GM12878 (cell line): ENCODE measurements around the gene CADM3. TPM values are rescaled to one million over a fixed set of nuclear protein-coding genes. Genes with fewer than 3 reads are reported as not detected.
A peak's percentile ranks its signal among the peaks of the same experiment; 100 is the strongest.

Source experiments
- BRCA1 ChIP-seq: IDR thresholded peaks from 2 replicates; pipeline ENCODE4 v1.6.1; 2011; ENCODE audit warnings: low read depth, low read length, improper control_type of control experiment
- CEBPZ ChIP-seq: fragments of 150-350 bp; IDR thresholded peaks from 2 replicates; pipeline ENCODE4 v1.6.1; 2016; ENCODE audit warnings: low read depth, low read length
- CHD4 ChIP-seq: fragments of 200-600 bp; sonication (generic); IDR thresholded peaks from 2 replicates; pipeline ENCODE4 v1.6.1; 2016; ENCODE audit warnings: mild to moderate bottlenecking
- JUNB ChIP-seq: IDR thresholded peaks from 2 replicates; pipeline ENCODE4 v1.6.1; 2016; ENCODE audit warnings: antibody characterized with exemption, mild to moderate bottlenecking
- JUND ChIP-seq: IDR thresholded peaks from 2 replicates; pipeline ENCODE4 v1.6.1; 2012; ENCODE audit warnings: low read depth, mild to moderate bottlenecking, low read length, improper control_type of control experiment, moderate library complexity
- KDM1A ChIP-seq: fragments of 200-600 bp; sonication (generic); IDR thresholded peaks from 2 replicates; pipeline ENCODE4 v1.6.1; 2016; ENCODE audit warnings: borderline replicate concordance
- NFIC ChIP-seq: IDR thresholded peaks from 2 replicates; pipeline ENCODE4 v1.6.1; 2012; ENCODE audit warnings: low read depth, mild to moderate bottlenecking, inconsistent platforms, low read length, moderate library complexity
- NFYB ChIP-seq: IDR thresholded peaks from 2 replicates; pipeline ENCODE4 v1.6.1; 2011; ENCODE audit warnings: low read depth, mild to moderate bottlenecking, low read length, improper control_type of control experiment, moderate library complexity; ENCODE audit not compliant: insufficient read depth
- RAD51 ChIP-seq: fragments of 450-650 bp; IDR thresholded peaks from 2 replicates; pipeline ENCODE4 v1.6.1; 2016; ENCODE audit warnings: moderate library complexity, mild to moderate bottlenecking, inconsistent platforms
- RFX5 ChIP-seq: IDR thresholded peaks from 2 replicates; pipeline ENCODE4 v1.6.1; 2011; ENCODE audit warnings: low read depth, low read length, improper control_type of control experiment
- SPI1 ChIP-seq: IDR thresholded peaks from 2 replicates; pipeline ENCODE4 v1.6.1; 2011; ENCODE audit warnings: low read depth, mild to moderate bottlenecking, low read length, moderate library complexity, borderline replicate concordance; ENCODE audit not compliant: insufficient read depth
- SREBF2 ChIP-seq: IDR thresholded peaks from 2 replicates; pipeline ENCODE4 v1.6.1; 2012; ENCODE audit warnings: mild to moderate bottlenecking, low read length
- TAF1 ChIP-seq: IDR thresholded peaks from 2 replicates; pipeline ENCODE4 v1.6.1; 2011; ENCODE audit warnings: mild to moderate bottlenecking, low read depth, low read length, borderline replicate concordance
- TBL1XR1 ChIP-seq: IDR thresholded peaks from 2 replicates; pipeline ENCODE4 v1.6.1; 2012; ENCODE audit warnings: low read depth, low read length, improper control_type of control experiment
- TCF7 ChIP-seq: IDR thresholded peaks from 2 replicates; pipeline ENCODE4 v1.6.1; 2014; ENCODE audit warnings: antibody characterized with exemption, borderline replicate concordance
- WRNIP1 ChIP-seq: IDR thresholded peaks from 2 replicates; pipeline ENCODE4 v1.6.1; 2011; ENCODE audit warnings: low read depth, low read length, improper control_type of control experiment, borderline replicate concordance
- ZZZ3 ChIP-seq: IDR thresholded peaks from 2 replicates; pipeline ENCODE4 v1.6.1; 2011; ENCODE audit warnings: low read depth; ENCODE audit not compliant: control insufficient read depth, insufficient read length
- polyA plus RNA-seq, 11 experiments: library from polyadenylated mRNA; depleted of rRNA in 4 of 11; unstranded in 6 of 11; stranded (reverse) in 5 of 11; fragments of >200 nt; fragmentation: Nextera tagmentation in 4 of 11; fragmentation: Illumina TruSeq in 1 of 11; extraction: Ambion mirVana in 4 of 11; extraction: Trizol in 1 of 11; gene quantifications; 1 replicate in 1 of 11; 2 replicates in 10 of 11; pipeline versions ENCODE4 v1.2.1 to v1.2.3, GENCODE V29; 2011 to 2016; ENCODE audit warnings: inconsistent platforms in 2 of 11, missing spikeins in 2 of 11, low read depth in 1 of 11
- total RNA-seq, 4 experiments: library from RNA; depleted of rRNA in 3 of 4; stranded (reverse); fragments of >200 nt in 3 of 4; fragmentation: Illumina TruSeq in 1 of 4; extraction: Trizol in 1 of 4; gene quantifications; 2 replicates each; pipeline versions ENCODE4 v1.2.1 to v1.2.3, GENCODE V29; 2013 to 2021
- TF ChIP-seq, protein P1 (sequence below): fragments of 450-650 bp; formaldehyde crosslinking; IDR thresholded peaks from 2 replicates; pipeline ENCODE4 v1.5.0; 2022; ENCODE audit warnings: mild to moderate bottlenecking, missing genetic modification characterization
- TF ChIP-seq, protein P2 (sequence below): fragments of 450-650 bp; IDR thresholded peaks from 2 replicates; pipeline ENCODE4 v1.6.1; 2018; ENCODE audit warnings: borderline replicate concordance, mild to moderate bottlenecking; ENCODE audit not compliant: partially characterized antibody
- TF ChIP-seq, protein P3 (sequence below): IDR thresholded peaks from 2 replicates; pipeline ENCODE4 v1.6.1; 2011; ENCODE audit warnings: borderline replicate concordance, low read depth, mild to moderate bottlenecking, moderate library complexity, mixed read lengths, low read length; ENCODE audit not compliant: insufficient read depth; ENCODE audit errors: extremely low read length

Gene CADM3
- total and polyA plus RNA-seq, 10 of the 15 experiments (the other 5 are each of a cell fraction or from before 2014, with no cell fraction given): 0.04 to 0.37 TPM; not detected in 8

DNA sequence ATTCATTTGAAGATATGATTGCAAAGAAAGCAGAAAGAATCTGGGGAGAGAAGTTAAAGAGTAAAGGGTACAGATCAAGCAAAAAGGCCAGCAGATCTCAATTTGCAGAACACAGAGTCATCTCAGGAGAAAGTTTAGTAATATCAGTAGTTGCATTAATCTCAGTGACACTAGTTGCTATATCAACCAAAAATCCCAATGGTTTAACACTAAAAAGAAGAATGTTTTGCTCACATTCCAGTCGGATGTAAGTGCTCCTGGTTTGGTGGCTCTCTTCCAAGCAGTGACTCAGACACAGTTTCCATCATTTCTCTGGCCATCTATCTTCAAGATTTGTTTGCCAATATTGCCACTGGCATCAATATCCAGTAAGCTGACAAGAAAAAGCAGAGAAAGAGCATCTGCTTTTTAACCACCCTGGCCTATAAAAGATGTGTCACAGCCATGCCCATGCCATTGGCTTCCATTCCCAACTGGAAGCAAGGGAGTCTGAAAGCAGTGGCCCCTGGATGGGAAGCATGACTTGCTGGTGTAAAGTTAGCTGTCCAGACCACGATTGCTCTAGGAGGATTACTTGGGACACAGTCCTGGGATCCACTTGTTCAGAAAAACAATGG, 49.3 kb upstream of the CADM3 start (continued):
- TF ChIP-seq, protein P1, sequence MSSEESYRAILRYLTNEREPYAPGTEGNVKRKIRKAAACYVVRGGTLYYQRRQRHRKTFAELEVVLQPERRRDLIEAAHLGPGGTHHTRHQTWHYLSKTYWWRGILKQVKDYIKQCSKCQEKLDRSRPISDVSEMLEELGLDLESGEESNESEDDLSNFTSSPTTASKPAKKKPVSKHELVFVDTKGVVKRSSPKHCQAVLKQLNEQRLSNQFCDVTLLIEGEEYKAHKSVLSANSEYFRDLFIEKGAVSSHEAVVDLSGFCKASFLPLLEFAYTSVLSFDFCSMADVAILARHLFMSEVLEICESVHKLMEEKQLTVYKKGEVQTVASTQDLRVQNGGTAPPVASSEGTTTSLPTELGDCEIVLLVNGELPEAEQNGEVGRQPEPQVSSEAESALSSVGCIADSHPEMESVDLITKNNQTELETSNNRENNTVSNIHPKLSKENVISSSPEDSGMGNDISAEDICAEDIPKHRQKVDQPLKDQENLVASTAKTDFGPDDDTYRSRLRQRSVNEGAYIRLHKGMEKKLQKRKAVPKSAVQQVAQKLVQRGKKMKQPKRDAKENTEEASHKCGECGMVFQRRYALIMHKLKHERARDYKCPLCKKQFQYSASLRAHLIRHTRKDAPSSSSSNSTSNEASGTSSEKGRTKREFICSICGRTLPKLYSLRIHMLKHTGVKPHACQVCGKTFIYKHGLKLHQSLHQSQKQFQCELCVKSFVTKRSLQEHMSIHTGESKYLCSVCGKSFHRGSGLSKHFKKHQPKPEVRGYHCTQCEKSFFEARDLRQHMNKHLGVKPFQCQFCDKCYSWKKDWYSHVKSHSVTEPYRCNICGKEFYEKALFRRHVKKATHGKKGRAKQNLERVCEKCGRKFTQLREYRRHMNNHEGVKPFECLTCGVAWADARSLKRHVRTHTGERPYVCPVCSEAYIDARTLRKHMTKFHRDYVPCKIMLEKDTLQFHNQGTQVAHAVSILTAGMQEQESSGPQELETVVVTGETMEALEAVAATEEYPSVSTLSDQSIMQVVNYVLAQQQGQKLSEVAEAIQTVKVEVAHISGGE: no peak
- TF ChIP-seq TBL1XR1: no peak
- no peak for TF ChIP-seq RAD51
- no peak for TF ChIP-seq RFX5
- TF ChIP-seq SREBF2: no peak
- no peak for TF ChIP-seq BRCA1
- no peak for TF ChIP-seq CEBPZ
- no peak for TF ChIP-seq KDM1A
- TF ChIP-seq SPI1: peak; percentile 65
- no peak for TF ChIP-seq ZZZ3
- TF ChIP-seq, protein P2, sequence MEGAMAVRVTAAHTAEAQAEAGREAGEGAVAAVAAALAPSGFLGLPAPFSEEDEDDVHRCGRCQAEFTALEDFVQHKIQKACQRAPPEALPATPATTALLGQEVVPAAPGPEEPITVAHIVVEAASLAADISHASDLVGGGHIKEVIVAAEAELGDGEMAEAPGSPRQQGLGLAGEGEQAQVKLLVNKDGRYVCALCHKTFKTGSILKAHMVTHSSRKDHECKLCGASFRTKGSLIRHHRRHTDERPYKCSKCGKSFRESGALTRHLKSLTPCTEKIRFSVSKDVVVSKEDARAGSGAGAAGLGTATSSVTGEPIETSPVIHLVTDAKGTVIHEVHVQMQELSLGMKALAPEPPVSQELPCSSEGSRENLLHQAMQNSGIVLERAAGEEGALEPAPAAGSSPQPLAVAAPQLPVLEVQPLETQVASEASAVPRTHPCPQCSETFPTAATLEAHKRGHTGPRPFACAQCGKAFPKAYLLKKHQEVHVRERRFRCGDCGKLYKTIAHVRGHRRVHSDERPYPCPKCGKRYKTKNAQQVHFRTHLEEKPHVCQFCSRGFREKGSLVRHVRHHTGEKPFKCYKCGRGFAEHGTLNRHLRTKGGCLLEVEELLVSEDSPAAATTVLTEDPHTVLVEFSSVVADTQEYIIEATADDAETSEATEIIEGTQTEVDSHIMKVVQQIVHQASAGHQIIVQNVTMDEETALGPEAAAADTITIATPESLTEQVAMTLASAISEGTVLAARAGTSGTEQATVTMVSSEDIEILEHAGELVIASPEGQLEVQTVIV: no peak
- TF ChIP-seq JUND: peak; percentile 82
- TF ChIP-seq NFYB: no peak
- TF ChIP-seq CHD4: no peak
- TF ChIP-seq, protein P3, sequence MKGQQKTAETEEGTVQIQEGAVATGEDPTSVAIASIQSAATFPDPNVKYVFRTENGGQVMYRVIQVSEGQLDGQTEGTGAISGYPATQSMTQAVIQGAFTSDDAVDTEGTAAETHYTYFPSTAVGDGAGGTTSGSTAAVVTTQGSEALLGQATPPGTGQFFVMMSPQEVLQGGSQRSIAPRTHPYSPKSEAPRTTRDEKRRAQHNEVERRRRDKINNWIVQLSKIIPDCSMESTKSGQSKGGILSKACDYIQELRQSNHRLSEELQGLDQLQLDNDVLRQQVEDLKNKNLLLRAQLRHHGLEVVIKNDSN: no peak
- no peak for TF ChIP-seq TCF7
- TF ChIP-seq NFIC: peak; percentile 87
- TF ChIP-seq WRNIP1: no peak
- TF ChIP-seq TAF1: no peak
- TF ChIP-seq JUNB: peak; percentile 98
